HG02763 (cell line): Measurements from ENCODE around the gene MYL6.
"Not testable (repeated sequence)": the region's sequence is repeated elsewhere in the genome, so short reads cannot be mapped to it uniquely, and the experiment has no call there.

Experiments used
- ATAC-seq: cut with Tn5 transposase; IDR thresholded peaks from one replicate; pipeline ENCODE4 v1.9.1; 2021; ENCODE audit warnings: mild to moderate bottlenecking, moderate library complexity; ENCODE audit not compliant: unreplicated experiment

Gene MYL6

GRCh38 chr12:56156464-56157200 is 1.5 kb upstream of the MYL6 start:
- not testable (repeated sequence) for ATAC-seq

GRCh38 chr12:56157201-56158028 is 744 bp upstream of the MYL6 start:
- ATAC-seq: peak; percentile 28

- no peak for ATAC-seq
These were observed 835 bp downstream of the MYL6 start for GRCh38 chr12:56158926-56159461.

GRCh38 chr12:56159482-56160192 is 1.5 kb downstream of the MYL6 start:
- ATAC-seq: no peak

GRCh38 chr12:56160193-56160763 is 2.1 kb downstream of the MYL6 start:
- no peak for ATAC-seq

GRCh38 chr12:56160894-56161689 is 2.9 kb downstream of the MYL6 start:
- no peak for ATAC-seq

- ATAC-seq: no peak
These were observed 3.7 kb downstream of the MYL6 start for GRCh38 chr12:56161690-56162351.

- ATAC-seq: no peak
These were observed 4.5 kb downstream of the MYL6 start for GRCh38 chr12:56162468-56163290.

- no peak for ATAC-seq
These were observed 5.6 kb downstream of the MYL6 start for GRCh38 chr12:56163533-56164344.

GRCh38 chr12:56164345-56164729 is 6.2 kb downstream of the MYL6 start:
- no peak for ATAC-seq

- no peak for ATAC-seq
These were observed 7.2 kb downstream of the MYL6 start for GRCh38 chr12:56165369-56165768.

GRCh38 chr12:56169229-56169759 is 11.1 kb downstream of the MYL6 start:
- ATAC-seq: no peak

- no peak for ATAC-seq
These were observed 14.7 kb downstream of the MYL6 start for GRCh38 chr12:56172839-56173238.

GRCh38 chr12:56178347-56178746 is 20.2 kb downstream of the MYL6 start:
- no peak for ATAC-seq

GRCh38 chr12:56186957-56187356 is 28.8 kb downstream of the MYL6 start:
- no peak for ATAC-seq

- no peak for ATAC-seq
These were observed 30.1 kb downstream of the MYL6 start for GRCh38 chr12:56188131-56188777.

GRCh38 chr12:56188778-56189098 is 30.6 kb downstream of the MYL6 start:
- no peak for ATAC-seq
